ENCODE results near the gene APLNR. TPM values are rescaled to one million over a fixed set of nuclear protein-coding genes. Genes with fewer than 3 reads are reported as not detected.

Gene APLNR
- polyA plus RNA-seq, 1 of the 3 experiments (the other 2 are of a cell fraction), result 0.03 TPM

DNA sequence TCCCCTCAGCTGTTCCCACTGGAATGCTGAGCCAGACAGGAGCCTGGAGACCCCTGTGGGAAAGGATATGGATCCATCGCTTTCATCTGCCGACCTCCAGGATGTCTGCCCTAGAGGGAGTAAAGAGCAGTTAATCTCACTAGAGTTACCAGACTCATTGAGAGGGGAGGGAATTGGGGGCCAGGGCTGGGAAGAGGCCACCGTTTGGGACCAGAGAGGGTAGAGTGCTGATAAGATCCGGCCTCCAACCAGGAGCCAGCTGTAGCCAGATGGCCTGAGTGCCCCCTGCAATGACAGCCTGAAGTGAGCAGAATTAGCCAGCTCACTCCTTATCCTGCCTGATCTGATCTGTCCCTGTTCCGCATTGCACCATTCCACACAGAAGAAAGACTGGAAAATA, 3.7 kb upstream of the APLNR start:
- WGBS (ENCODE audit: low lambda C conversion rate), result 30% methylated on average over 5 of the region's 5 CpGs

DNA sequence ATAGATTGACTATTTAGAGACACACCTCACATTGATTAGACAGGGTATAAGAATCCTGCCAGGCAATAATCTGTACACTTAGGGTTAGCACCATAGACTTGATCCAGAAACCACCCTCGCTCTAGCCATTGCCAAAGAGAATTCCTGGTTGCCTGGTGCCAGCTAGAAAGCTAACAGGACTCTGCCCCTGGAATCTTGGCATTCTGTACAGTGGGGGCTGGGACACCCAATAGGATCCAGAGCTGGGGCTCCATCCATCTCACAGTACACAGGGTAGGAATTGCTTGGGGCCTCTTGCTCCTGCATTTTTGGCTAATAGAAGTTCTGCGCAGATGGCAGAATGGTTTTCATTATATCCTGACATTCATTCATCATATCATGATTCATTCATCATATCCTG, 3.0 kb upstream of the APLNR start:
- peak; percentile 47 for DNase-seq
- H3K4me2 ChIP-seq, result no peak overlapping the region
- peaks cover 0 to 46% of the 10 kb centered on the region in 2 experiments; a peak in 2 of 4 replicates for H3K4me1 ChIP-seq (ENCODE audit: control insufficient read depth in 1 of 2, insufficient read depth in 2 of 2, low read depth in 1 of 2, low read length in 1 of 2)
- H3F3A ChIP-seq (replicated peaks; ENCODE audit: insufficient read depth), result no peaks in the 10 kb centered on the region
- H3K9me2 ChIP-seq, result no peaks in the 10 kb centered on the region
- H4K20me1 ChIP-seq (ENCODE audit: insufficient read depth), result no peaks in the 10 kb centered on the region
- H2AFZ ChIP-seq (ENCODE audit: low read depth), result no peak overlapping the region
- H3K36me3 ChIP-seq (replicated peaks in 1 of 2; ENCODE audit: control insufficient read depth in 1 of 2, insufficient read depth in 2 of 2, low read length in 1 of 2), result no peaks in the 10 kb centered on the region
- TF ChIP-seq POLR2AphosphoS5 (IDR thresholded peaks at IDR 0.05; ENCODE audit: low read depth, low read length) (no peak), FOXM1 (IDR thresholded peaks at IDR 0.05; ENCODE audit: low read depth) (no peak), CHD2 (IDR thresholded peaks at IDR 0.05; ENCODE audit: low read length, partially characterized antibody) (no peak), NFIC (IDR thresholded peaks at IDR 0.05; ENCODE audit: borderline replicate concordance) (no peak), MXI1 (IDR thresholded peaks at IDR 0.05; ENCODE audit: low read depth, low read length) (no peak), EP300 (IDR thresholded peaks at IDR 0.05; ENCODE audit: borderline replicate concordance in 1 of 2, low read depth in 1 of 2, low read length in 1 of 2) (no peak), EZH2phosphoT487 (IDR thresholded peaks at IDR 0.05; ENCODE audit: borderline replicate concordance, low read depth) (no peak), NRF1 (IDR thresholded peaks at IDR 0.05; ENCODE audit: low read depth, low read length) (no peak), SMC3 (IDR thresholded peaks at IDR 0.05; ENCODE audit: low read depth, low read length) (no peak), PBX3 (IDR thresholded peaks at IDR 0.05) (no peak), RAD21 (IDR thresholded peaks at IDR 0.05; ENCODE audit: low read length) (no peak), RXRA (IDR thresholded peaks at IDR 0.05; ENCODE audit: borderline replicate concordance, low read depth) (no peak), TCF12 (IDR thresholded peaks at IDR 0.05) (no peak), USF1 (IDR thresholded peaks at IDR 0.05; ENCODE audit: borderline replicate concordance, low read depth) (no peak), TAF1 (IDR thresholded peaks at IDR 0.05; ENCODE audit: borderline replicate concordance, low read depth, low read length) (no peak), RCOR1 (IDR thresholded peaks at IDR 0.05; ENCODE audit: low read length) (no peak)
- H3K4me3 ChIP-seq (ENCODE audit: low read depth in 2 of 2, low read length in 1 of 2), result no peak overlapping the region
- H3K27ac ChIP-seq (ENCODE audit: low read depth in 2 of 2, low read length in 1 of 2), result peak overlapping the region in 1 of 2 experiments; percentile 99; a peak in 2 of 4 replicates
- no peaks in the 10 kb centered on the region for H3K9me3 ChIP-seq
- no peaks in the 10 kb centered on the region for H3K27me3 ChIP-seq (ENCODE audit: insufficient read depth)
- no peaks in the 10 kb centered on the region for H3K79me2 ChIP-seq (ENCODE audit: insufficient read depth)
- ChIA-PET CTCF (interaction anchor here (0.8 to 4.4 kb wide), 8 partner anchors 9 to 398 kb away, joined by 3 to 52 read pairs (median 6); no protein-coding TSS in a partner anchor), POLR2A (interaction anchor here (1.2 to 2.1 kb wide), 4 partner anchors 9 to 139 kb away, joined by 4 to 11 read pairs (median 6); no protein-coding TSS in a partner anchor)
- 63% methylated on average over 2 of the region's 2 CpGs for WGBS (ENCODE audit: low lambda C conversion rate)
- H3K9ac ChIP-seq, result no peak overlapping the region

More for the DNA sequence above, 3.7 kb upstream of the APLNR start:
- Histone ChIP-seq H3K27me3 (ENCODE audit: insufficient read depth) (no peaks in the 10 kb centered on the region), H3K27ac (ENCODE audit: low read depth in 2 of 2, low read length in 1 of 2) (peak overlapping the region in 1 of 2 experiments; percentile 99; a peak in 2 of 4 replicates), H3K9ac (no peak overlapping the region), H3K4me2 (no peak overlapping the region), H3K36me3 (replicated peaks in 1 of 2; ENCODE audit: control insufficient read depth in 1 of 2, insufficient read depth in 2 of 2, low read length in 1 of 2) (no peaks in the 10 kb centered on the region), H3K79me2 (ENCODE audit: insufficient read depth) (no peaks in the 10 kb centered on the region), H3F3A (replicated peaks; ENCODE audit: insufficient read depth) (no peaks in the 10 kb centered on the region), H2AFZ (ENCODE audit: low read depth) (no peak overlapping the region), H3K9me3 (no peaks in the 10 kb centered on the region), H3K4me1 (ENCODE audit: control insufficient read depth in 1 of 2, insufficient read depth in 2 of 2, low read depth in 1 of 2, low read length in 1 of 2) (peaks cover 0 to 46% of the 10 kb centered on the region in 2 experiments; a peak in 2 of 4 replicates), H3K4me3 (ENCODE audit: low read depth in 2 of 2, low read length in 1 of 2) (no peak overlapping the region), H3K9me2 (no peaks in the 10 kb centered on the region), H4K20me1 (ENCODE audit: insufficient read depth) (no peaks in the 10 kb centered on the region)
- ChIA-PET POLR2A (interaction anchor here (0.7 to 2.1 kb wide), 5 partner anchors 8 to 464 kb away, joined by 3 to 11 read pairs (median 5); no protein-coding TSS in a partner anchor), CTCF (interaction anchor here (0.9 to 4.4 kb wide), 7 partner anchors 8 to 398 kb away, joined by 3 to 52 read pairs (median 8); no protein-coding TSS in a partner anchor)
- TF ChIP-seq YY1 (IDR thresholded peaks at IDR 0.05; ENCODE audit: low read depth) (no peak), MXI1 (IDR thresholded peaks at IDR 0.05; ENCODE audit: low read depth, low read length) (peak; percentile 62; the same call in 1 of the 2 replicates), CHD2 (IDR thresholded peaks at IDR 0.05; ENCODE audit: low read length, partially characterized antibody) (peak; percentile 65), GATA2 (CRISPR knock-in tag; IDR thresholded peaks at IDR 0.05) (peak; percentile 95), TEAD4 (IDR thresholded peaks at IDR 0.05; ENCODE audit: borderline replicate concordance, insufficient read depth) (no peak), RXRA (IDR thresholded peaks at IDR 0.05; ENCODE audit: borderline replicate concordance, low read depth) (no peak), POLR2AphosphoS5 (IDR thresholded peaks at IDR 0.05; ENCODE audit: low read depth, low read length) (peak; percentile 24; the same call in 1 of the 2 replicates), EP300 (IDR thresholded peaks at IDR 0.05; ENCODE audit: borderline replicate concordance in 1 of 2, low read depth in 1 of 2, low read length in 1 of 2) (peak; percentile 30 to 96; a peak in 2 of 4 replicates), USF1 (IDR thresholded peaks at IDR 0.05; ENCODE audit: borderline replicate concordance, low read depth) (no peak), SMC3 (IDR thresholded peaks at IDR 0.05; ENCODE audit: low read depth, low read length) (no peak), FOXJ3 (CRISPR knock-in tag; IDR thresholded peaks at IDR 0.05) (peak; percentile 61; the same call in 1 of the 2 replicates), NRF1 (IDR thresholded peaks at IDR 0.05; ENCODE audit: low read depth, low read length) (no peak), RCOR1 (IDR thresholded peaks at IDR 0.05; ENCODE audit: low read length) (peak; percentile 91), GABPA (IDR thresholded peaks at IDR 0.05; ENCODE audit: low read depth) (no peak)
- DNase-seq, result peak; percentile 89
